Measurements from ENCODE around the gene COL25A1.

Gene COL25A1

DNA sequence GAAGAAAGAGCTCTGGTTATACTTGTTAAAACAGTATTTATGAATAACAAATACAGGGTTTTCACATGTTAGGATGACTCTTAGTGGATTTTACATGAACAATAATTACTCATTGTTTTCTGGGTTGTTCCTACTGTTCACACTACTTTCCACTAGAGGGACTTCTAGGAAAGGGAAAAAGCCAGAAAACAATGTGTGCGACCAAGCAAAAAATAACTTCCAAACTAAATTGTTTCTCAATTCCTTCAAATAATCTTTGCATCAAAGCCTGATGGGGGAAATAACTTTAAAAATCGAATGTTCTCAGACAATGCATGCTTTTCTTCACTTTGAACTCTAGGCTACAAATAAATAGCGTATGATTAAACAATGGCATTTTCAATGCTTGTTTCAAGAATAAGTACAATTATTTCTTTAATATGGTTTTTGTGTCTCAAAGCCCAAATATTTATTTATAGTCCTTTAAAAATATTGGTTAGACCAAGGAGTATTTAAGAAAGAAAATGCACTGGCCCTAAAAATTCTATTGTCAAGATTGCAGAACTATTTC lies 467.5 kb downstream of the COL25A1 start:
- TF ChIP-seq CTCF (IDR thresholded peaks at IDR 0.05; ENCODE audit: extremely low read depth, missing control alignments) = no peak
- peak; percentile 4 for DNase-seq (ENCODE audit: low spot score)

DNA sequence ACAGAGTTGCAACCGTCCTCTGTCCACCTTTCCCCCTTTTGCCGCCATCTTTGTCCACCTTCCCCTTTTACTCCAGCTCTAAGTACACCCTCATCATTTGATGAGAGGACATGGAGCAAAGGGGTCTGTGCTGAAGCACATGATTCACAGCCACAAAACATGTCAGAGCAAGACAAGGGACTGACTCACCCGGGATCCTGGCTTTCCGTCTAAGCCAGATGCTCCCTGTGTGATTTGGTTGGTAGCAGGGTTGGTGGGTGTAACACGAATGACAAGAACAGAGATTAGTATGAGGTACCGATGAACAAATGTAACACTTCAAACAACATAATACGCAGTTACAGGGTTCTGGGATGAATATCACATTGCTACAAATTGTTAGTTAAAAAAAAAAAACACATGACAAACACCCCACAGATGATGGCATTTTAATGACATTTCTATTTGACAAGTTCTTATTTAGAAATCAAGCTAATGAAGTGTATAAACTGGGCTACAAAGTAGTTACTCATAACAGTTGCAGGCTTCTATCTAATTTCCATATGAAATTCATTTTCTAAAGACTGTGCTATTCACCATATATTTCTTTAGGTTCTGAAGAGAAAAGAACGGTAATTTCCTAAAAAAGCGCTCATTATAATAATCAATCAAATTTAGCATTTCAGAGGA lies 468.2 kb downstream of the COL25A1 start:
- no peak for TF ChIP-seq CTCF (IDR thresholded peaks at IDR 0.05; ENCODE audit: extremely low read depth, missing control alignments)
- DNase-seq (ENCODE audit: low spot score) = no peak

DNA sequence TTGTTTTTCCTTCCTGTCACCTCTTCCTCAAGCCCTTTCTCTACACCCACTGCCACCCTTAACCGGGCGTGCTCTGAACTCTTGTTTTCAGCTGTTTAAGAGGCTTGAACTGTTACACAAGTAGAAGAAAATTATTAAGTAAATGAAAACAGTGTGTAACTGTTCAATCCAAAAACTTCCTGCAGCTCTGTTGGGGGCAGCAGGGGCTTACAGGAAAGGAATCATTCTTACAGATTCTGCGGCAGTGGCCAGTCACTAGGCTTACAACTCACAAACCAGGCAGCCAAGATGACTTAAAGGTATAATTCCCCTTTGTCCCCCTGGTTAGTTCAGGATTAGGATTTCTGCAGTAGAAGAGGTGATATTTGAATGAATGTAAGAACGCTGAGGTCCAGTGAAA lies 469.4 kb downstream of the COL25A1 start:
- TF ChIP-seq CTCF (IDR thresholded peaks at IDR 0.05; ENCODE audit: extremely low read depth, missing control alignments) = no peak
- DNase-seq (ENCODE audit: low spot score) = no peak

GRCh38 chr4:108831886-108832285 lies 470.6 kb downstream of the COL25A1 start:
- DNase-seq (ENCODE audit: low spot score) = no peak
- no peak for TF ChIP-seq CTCF (IDR thresholded peaks at IDR 0.05; ENCODE audit: extremely low read depth, missing control alignments)

DNA sequence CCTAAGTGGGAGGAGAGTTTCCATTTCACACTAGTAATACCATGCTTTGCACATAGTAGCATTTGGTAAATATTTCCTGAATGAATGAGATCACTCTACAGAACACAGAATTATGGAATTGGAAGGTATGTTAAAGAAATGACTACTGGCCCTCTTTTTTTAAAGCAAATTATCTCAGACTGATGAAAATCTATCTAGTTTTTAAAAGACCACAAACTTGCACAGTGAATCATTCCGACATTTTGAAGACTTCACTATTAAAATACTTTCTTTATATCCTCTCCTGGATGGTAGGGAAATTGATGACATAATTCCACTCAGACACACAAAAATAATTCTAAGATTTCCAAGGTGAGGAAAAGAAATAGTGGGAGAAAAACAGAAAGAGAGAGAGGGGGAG lies 471.2 kb downstream of the COL25A1 start:
- no peak for TF ChIP-seq CTCF (IDR thresholded peaks at IDR 0.05; ENCODE audit: extremely low read depth, missing control alignments)
- DNase-seq (ENCODE audit: low spot score) = no peak

DNA sequence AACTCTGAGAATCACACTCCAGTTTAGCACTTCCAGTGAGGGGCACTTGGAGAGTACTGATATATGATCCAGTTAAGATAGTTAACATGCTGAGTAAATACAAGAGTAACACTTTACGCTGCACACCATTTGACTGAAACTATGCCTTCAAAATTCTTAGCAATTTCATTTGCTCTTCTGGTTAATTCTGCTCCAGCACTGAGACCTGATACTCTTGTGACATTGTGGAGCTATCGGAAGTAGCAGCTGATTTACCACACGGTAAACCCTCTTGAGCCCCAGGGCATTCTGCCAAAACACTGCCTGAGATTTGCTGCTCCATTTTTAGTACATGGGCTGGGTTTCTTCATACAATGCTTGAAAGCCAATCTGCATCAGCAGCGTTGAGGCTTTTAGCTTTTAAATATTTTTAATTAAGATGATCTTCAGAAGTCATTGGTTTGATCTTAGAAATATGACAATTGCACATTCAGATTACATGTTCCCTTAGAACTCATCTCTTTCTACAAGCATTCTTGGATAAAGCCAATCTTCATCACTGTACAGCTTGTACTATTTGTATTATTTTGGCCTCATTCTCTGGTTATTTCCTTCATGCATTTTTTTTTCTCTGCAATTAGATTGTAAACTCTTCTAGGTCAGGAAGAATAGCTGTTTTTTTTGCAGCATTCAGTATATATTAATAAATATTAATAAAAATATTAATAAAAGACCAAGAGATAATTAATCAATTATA lies 471.8 kb downstream of the COL25A1 start:
- DNase-seq (ENCODE audit: low spot score) = no peak
- no peak for TF ChIP-seq CTCF (IDR thresholded peaks at IDR 0.05; ENCODE audit: extremely low read depth, missing control alignments)

DNA sequence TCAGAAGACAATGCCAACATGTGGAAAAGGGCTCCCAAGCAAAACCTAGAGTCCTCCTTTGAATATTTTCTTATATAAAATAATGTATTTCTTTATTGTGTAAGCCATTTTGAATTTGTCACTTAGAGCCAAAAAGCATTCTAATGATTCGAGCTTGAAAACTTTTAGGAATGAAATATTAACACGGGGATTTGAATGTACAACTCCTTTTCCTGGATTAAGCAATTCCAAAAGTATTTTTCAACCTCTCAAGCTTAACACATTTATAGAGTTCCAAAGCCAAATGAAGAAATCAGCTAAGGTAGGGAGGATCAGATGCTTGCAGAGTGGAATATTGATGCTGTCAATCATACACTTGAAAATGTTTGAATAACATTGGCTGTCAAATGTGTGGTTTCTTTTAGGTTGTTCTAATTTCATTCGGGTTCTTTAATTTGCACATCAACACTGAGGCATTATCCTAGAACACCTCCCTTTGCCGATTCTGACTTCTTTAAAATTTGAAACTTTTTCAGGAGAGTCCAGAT lies 472.4 kb downstream of the COL25A1 start:
- DNase-seq (ENCODE audit: low spot score) = no peak

More for the DNA sequence above, 472.4 kb downstream of the COL25A1 start:
- TF ChIP-seq CTCF (IDR thresholded peaks at IDR 0.05; ENCODE audit: extremely low read depth, missing control alignments) = no peak
